Neural progenitor cell (in vitro differentiated cells): Measurements from ENCODE around the gene CAV1. TPM values are rescaled to one million over a fixed set of nuclear protein-coding genes. Genes with fewer than 3 reads are reported as not detected.

Source experiments
- DNase-seq: peaks from one replicate; pipeline ENCODE4 v3.0.0-alpha.2; 2016; ENCODE audit warnings: low spot score
- H2AFZ ChIP-seq: fragments of 200-600 bp; sonication (generic); replicated peaks from 2 replicates; pipeline ENCODE4 v1.6.1; 2016; ENCODE audit warnings: antibody characterized with exemption
- H3F3A ChIP-seq: fragments of 200-600 bp; sonication (generic); 2 replicates; pipeline ENCODE4 v1.6.1; 2016; ENCODE audit warnings: antibody characterized with exemption, low read depth
- H3K27ac ChIP-seq: fragments of 200-600 bp; sonication (generic); 2 replicates; pipeline ENCODE4 v1.5.1; 2016; ENCODE audit warnings: mild to moderate bottlenecking
- H3K27me3 ChIP-seq: fragments of 200-600 bp; sonication (generic); 2 replicates; pipeline ENCODE4 v1.6.1; 2016; ENCODE audit warnings: mild to moderate bottlenecking, moderate library complexity
- H3K36me3 ChIP-seq: fragments of 200-600 bp; sonication (generic); 2 replicates; pipeline ENCODE4 v1.5.1; 2016
- H3K4me1 ChIP-seq: fragments of 200-600 bp; sonication (generic); 2 replicates; pipeline ENCODE4 v1.6.1; 2016; ENCODE audit warnings: mixed run types
- H3K4me2 ChIP-seq: fragments of 200-600 bp; sonication (generic); 2 replicates; pipeline ENCODE4 v1.6.1; 2016
- H3K4me3 ChIP-seq: fragments of 200-600 bp; sonication (generic); 2 replicates; pipeline ENCODE4 v1.5.1; 2016
- H3K79me2 ChIP-seq: fragments of 200-600 bp; sonication (generic); 2 replicates; pipeline ENCODE4 v1.6.1; 2016; ENCODE audit warnings: low read depth
- H3K9ac ChIP-seq: fragments of 200-600 bp; sonication (generic); 2 replicates; pipeline ENCODE4 v1.6.1; 2016
- H3K9me3 ChIP-seq: fragments of 200-600 bp; sonication (generic); 2 replicates; pipeline ENCODE4 v1.5.1; 2016; ENCODE audit warnings: low read depth
- H4K20me1 ChIP-seq: fragments of 200-600 bp; sonication (generic); 2 replicates; pipeline ENCODE4 v1.6.1; 2016; ENCODE audit warnings: low read depth
- H3K27ac Mint-ChIP-seq: 3 replicates; pipeline ENCODE4 v1.8.0; 2021; ENCODE audit warnings: mixed read lengths
- H3K27me3 Mint-ChIP-seq: 2 replicates; pipeline ENCODE4 v1.8.0; 2022; ENCODE audit warnings: low read depth, mild to moderate bottlenecking, inconsistent platforms, moderate library complexity, mixed read lengths; ENCODE audit not compliant: insufficient read depth
- H3K36me3 Mint-ChIP-seq: 3 replicates; pipeline ENCODE4 v1.8.0; 2021; ENCODE audit warnings: mixed read lengths
- H3K4me1 Mint-ChIP-seq: 3 replicates; pipeline ENCODE4 v1.8.0; 2021; ENCODE audit warnings: mixed read lengths
- H3K4me3 Mint-ChIP-seq: 3 replicates; pipeline ENCODE4 v1.8.0; 2021; ENCODE audit warnings: mild to moderate bottlenecking, moderate library complexity, mixed read lengths
- H3K9me3 Mint-ChIP-seq: 3 replicates; pipeline ENCODE4 v1.8.0; 2020; ENCODE audit warnings: mixed read lengths
- EZH2 ChIP-seq: fragments of 200-600 bp; sonication (generic); IDR thresholded peaks from 2 replicates; pipeline ENCODE4 v1.6.1; 2017; ENCODE audit warnings: antibody characterized with exemption, mild to moderate bottlenecking, moderate library complexity
- EZH2phosphoT487 ChIP-seq: fragments of 200-600 bp; sonication (generic); IDR thresholded peaks from 2 replicates; pipeline ENCODE4 v1.6.1; 2017; ENCODE audit warnings: antibody characterized with exemption
- total RNA-seq: library from RNA; depleted of rRNA; stranded (reverse); fragments of >200 nt; gene quantifications from 2 replicates; pipeline ENCODE4 v1.2.3, GENCODE V29; 2015; ENCODE audit warnings: low replicate concordance
- TF ChIP-seq, protein P1 (sequence below): fragments of 200-600 bp; sonication (generic); IDR thresholded peaks from 2 replicates; pipeline ENCODE4 v1.5.1; 2017; ENCODE audit warnings: antibody characterized with exemption, mild to moderate bottlenecking

The CAV1 gene
- total RNA-seq, 1 donor from 2014 or later: 0.19 TPM

- no peaks in the 10 kb centered on the region for H3F3A ChIP-seq
- no peaks in the 10 kb centered on the region for H3K79me2 ChIP-seq
- H2AFZ ChIP-seq: no peak overlapping the region
- no peak for DNase-seq
- no peaks in the 10 kb centered on the region for H3K4me1 ChIP-seq
- no peak overlapping the region for H3K27ac ChIP-seq
- no peaks in the 10 kb centered on the region for H3K4me1 Mint-ChIP-seq
- no peaks in the 10 kb centered on the region for H3K36me3 Mint-ChIP-seq
- no peaks in the 10 kb centered on the region for H3K9me3 Mint-ChIP-seq
- no peaks in the 10 kb centered on the region for H3K27me3 Mint-ChIP-seq
- H3K9me3 ChIP-seq: no peaks in the 10 kb centered on the region
- no peak overlapping the region for H3K4me3 Mint-ChIP-seq
- no peaks in the 10 kb centered on the region for H3K27me3 ChIP-seq
- H3K9ac ChIP-seq: no peak overlapping the region
- TF ChIP-seq, protein P1, sequence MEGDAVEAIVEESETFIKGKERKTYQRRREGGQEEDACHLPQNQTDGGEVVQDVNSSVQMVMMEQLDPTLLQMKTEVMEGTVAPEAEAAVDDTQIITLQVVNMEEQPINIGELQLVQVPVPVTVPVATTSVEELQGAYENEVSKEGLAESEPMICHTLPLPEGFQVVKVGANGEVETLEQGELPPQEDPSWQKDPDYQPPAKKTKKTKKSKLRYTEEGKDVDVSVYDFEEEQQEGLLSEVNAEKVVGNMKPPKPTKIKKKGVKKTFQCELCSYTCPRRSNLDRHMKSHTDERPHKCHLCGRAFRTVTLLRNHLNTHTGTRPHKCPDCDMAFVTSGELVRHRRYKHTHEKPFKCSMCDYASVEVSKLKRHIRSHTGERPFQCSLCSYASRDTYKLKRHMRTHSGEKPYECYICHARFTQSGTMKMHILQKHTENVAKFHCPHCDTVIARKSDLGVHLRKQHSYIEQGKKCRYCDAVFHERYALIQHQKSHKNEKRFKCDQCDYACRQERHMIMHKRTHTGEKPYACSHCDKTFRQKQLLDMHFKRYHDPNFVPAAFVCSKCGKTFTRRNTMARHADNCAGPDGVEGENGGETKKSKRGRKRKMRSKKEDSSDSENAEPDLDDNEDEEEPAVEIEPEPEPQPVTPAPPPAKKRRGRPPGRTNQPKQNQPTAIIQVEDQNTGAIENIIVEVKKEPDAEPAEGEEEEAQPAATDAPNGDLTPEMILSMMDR: no peak
- TF ChIP-seq EZH2 (no peak), EZH2phosphoT487 (no peak)
- no peak overlapping the region for H3K27ac Mint-ChIP-seq
- H3K36me3 ChIP-seq: no peaks in the 10 kb centered on the region
- H3K4me3 ChIP-seq: no peak overlapping the region
- no peaks in the 10 kb centered on the region for H4K20me1 ChIP-seq
- H3K4me2 ChIP-seq: no peak overlapping the region
Measured at GRCh38 chr7:116546054-116546453, 21.2 kb downstream of the CAV1 start.

- Mint-ChIP-seq H3K4me1 (no peaks in the 10 kb centered on the region), H3K27ac (no peak overlapping the region), H3K36me3 (no peaks in the 10 kb centered on the region), H3K27me3 (no peaks in the 10 kb centered on the region), H3K9me3 (no peaks in the 10 kb centered on the region), H3K4me3 (no peak overlapping the region)
- Histone ChIP-seq H3K27ac (no peak overlapping the region), H3K4me2 (no peak overlapping the region), H4K20me1 (no peaks in the 10 kb centered on the region), H3K4me1 (no peaks in the 10 kb centered on the region), H3K4me3 (no peak overlapping the region), H3K36me3 (no peaks in the 10 kb centered on the region), H3K27me3 (no peaks in the 10 kb centered on the region), H3K79me2 (no peaks in the 10 kb centered on the region), H2AFZ (no peak overlapping the region), H3K9me3 (no peaks in the 10 kb centered on the region), H3F3A (no peaks in the 10 kb centered on the region), H3K9ac (no peak overlapping the region)
- TF ChIP-seq, protein P1: no peak
- no peak for TF ChIP-seq EZH2phosphoT487
- no peak for TF ChIP-seq EZH2
- no peak for DNase-seq
Measured at GRCh38 chr7:116546916-116547315, 22.1 kb downstream of the CAV1 start.

DNA sequence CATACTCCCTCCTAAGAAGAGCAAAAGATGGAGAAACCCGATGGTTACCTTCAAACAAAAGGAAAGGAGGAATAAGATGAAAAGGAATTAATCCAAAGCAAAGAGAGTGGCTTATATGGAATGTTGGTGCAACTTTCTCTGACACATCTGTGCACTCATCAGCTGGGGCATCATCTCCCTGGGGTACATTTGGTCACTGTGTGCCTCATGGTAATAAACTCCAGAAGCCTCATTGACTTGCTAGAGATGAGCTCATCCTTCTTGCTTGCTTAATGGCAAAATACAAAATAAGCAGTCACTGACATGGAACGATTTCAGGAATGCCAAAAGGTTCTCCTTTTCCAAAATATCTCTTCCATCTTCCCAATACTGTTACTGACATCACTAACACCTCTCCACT is 22.5 kb downstream of the CAV1 start:
- no peaks in the 10 kb centered on the region for H3K79me2 ChIP-seq
- no peaks in the 10 kb centered on the region for H3K36me3 ChIP-seq
- TF ChIP-seq EZH2: no peak
- TF ChIP-seq EZH2phosphoT487: no peak
- TF ChIP-seq, protein P1: no peak
- no peak overlapping the region for H2AFZ ChIP-seq
- no peaks in the 10 kb centered on the region for H4K20me1 ChIP-seq
- H3K9me3 ChIP-seq: no peaks in the 10 kb centered on the region
- Mint-ChIP-seq H3K4me3 (no peak overlapping the region), H3K27me3 (no peaks in the 10 kb centered on the region), H3K27ac (no peak overlapping the region), H3K9me3 (no peaks in the 10 kb centered on the region), H3K36me3 (no peaks in the 10 kb centered on the region), H3K4me1 (no peaks in the 10 kb centered on the region)
- no peak overlapping the region for H3K4me2 ChIP-seq
- H3K4me3 ChIP-seq: no peak overlapping the region
- H3F3A ChIP-seq: no peaks in the 10 kb centered on the region
- H3K27me3 ChIP-seq: no peaks in the 10 kb centered on the region
- no peak for DNase-seq
- no peak overlapping the region for H3K9ac ChIP-seq
- no peaks in the 10 kb centered on the region for H3K4me1 ChIP-seq
- no peak overlapping the region for H3K27ac ChIP-seq
